Measurements from ENCODE around the gene CDKN2AIPNL. TPM values are rescaled to one million over a fixed set of nuclear protein-coding genes. Genes with fewer than 3 reads are reported as not detected.
"Not testable (repeated sequence)": the region's sequence is repeated elsewhere in the genome, so short reads cannot be mapped to it uniquely, and the experiment has no call there.

The CDKN2AIPNL gene
- total RNA-seq, 1 experiment from 2014 or later = 38.2 TPM

- no peak overlapping the region for H3K9ac ChIP-seq (ENCODE audit: low read length)
- ChIA-PET POLR2A (ENCODE audit: unreplicated experiment) (no interaction called here), CTCF (no interaction called here)
- H3K36me3 ChIP-seq (ENCODE audit: low read depth, low read length) = peaks cover 15% of the 10 kb centered on the region
- no peaks in the 10 kb centered on the region for H3K4me1 ChIP-seq (ENCODE audit: insufficient read depth, low read length)
- no peaks in the 10 kb centered on the region for H3K27me3 ChIP-seq (ENCODE audit: low read length)
- intact Hi-C loops (cut with micrococcal nuclease) = no loop called here
- H4K20me1 ChIP-seq (ENCODE audit: low read length) = no peaks in the 10 kb centered on the region
- no peak overlapping the region for H3K27ac ChIP-seq (ENCODE audit: low read length)
- H3F3A ChIP-seq (ENCODE audit: low read length, unreplicated experiment) = no peaks in the 10 kb centered on the region
- TF ChIP-seq, protein P1, sequence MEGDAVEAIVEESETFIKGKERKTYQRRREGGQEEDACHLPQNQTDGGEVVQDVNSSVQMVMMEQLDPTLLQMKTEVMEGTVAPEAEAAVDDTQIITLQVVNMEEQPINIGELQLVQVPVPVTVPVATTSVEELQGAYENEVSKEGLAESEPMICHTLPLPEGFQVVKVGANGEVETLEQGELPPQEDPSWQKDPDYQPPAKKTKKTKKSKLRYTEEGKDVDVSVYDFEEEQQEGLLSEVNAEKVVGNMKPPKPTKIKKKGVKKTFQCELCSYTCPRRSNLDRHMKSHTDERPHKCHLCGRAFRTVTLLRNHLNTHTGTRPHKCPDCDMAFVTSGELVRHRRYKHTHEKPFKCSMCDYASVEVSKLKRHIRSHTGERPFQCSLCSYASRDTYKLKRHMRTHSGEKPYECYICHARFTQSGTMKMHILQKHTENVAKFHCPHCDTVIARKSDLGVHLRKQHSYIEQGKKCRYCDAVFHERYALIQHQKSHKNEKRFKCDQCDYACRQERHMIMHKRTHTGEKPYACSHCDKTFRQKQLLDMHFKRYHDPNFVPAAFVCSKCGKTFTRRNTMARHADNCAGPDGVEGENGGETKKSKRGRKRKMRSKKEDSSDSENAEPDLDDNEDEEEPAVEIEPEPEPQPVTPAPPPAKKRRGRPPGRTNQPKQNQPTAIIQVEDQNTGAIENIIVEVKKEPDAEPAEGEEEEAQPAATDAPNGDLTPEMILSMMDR (conservative IDR thresholded peaks at IDR 0.05; ENCODE audit: low read depth, low read length) = no peak
- TF ChIP-seq EZH2phosphoT487 (IDR thresholded peaks at IDR 0.05; ENCODE audit: borderline replicate concordance, low read length) = no peak
- no peak for TF ChIP-seq EZH2 (IDR thresholded peaks at IDR 0.05; ENCODE audit: low read length, unreplicated experiment)
- no peaks in the 10 kb centered on the region for H3K9me2 ChIP-seq (replicated peaks; ENCODE audit: low read length)
- no TSS peak for BruUV-seq (replicated peaks)
- ATAC-seq = no peak
- H3K4me3 ChIP-seq (ENCODE audit: low read length) = no peak overlapping the region
- DNase-seq = no peak
- H3K4me2 ChIP-seq (ENCODE audit: low read length) = no peak overlapping the region
- H2AFZ ChIP-seq (ENCODE audit: low read length) = no peak overlapping the region
- no peaks in the 10 kb centered on the region for H3K9me3 ChIP-seq (ENCODE audit: low read length)
- H3K79me2 ChIP-seq (ENCODE audit: low read length) = no peaks in the 10 kb centered on the region
Measured at GRCh38 chr5:134383980-134384697, 27.5 kb downstream of the CDKN2AIPNL start.

GRCh38 chr5:134382204-134382603, 29.5 kb downstream of the CDKN2AIPNL start:
- intact Hi-C loops (cut with micrococcal nuclease); DNase-seq; H3K4me2 ChIP-seq (ENCODE audit: low read length); H3K27me3 ChIP-seq (ENCODE audit: low read length); H3K4me1 ChIP-seq (ENCODE audit: insufficient read depth, low read length); POLR2A ChIA-PET (ENCODE audit: unreplicated experiment); H3K79me2 ChIP-seq (ENCODE audit: low read length); BruUV-seq (replicated peaks); H3F3A ChIP-seq (ENCODE audit: low read length, unreplicated experiment); CTCF ChIA-PET; H3K4me3 ChIP-seq (ENCODE audit: low read length); H3K9ac ChIP-seq (ENCODE audit: low read length); H3K27ac ChIP-seq (ENCODE audit: low read length); H2AFZ ChIP-seq (ENCODE audit: low read length); H3K9me2 ChIP-seq (replicated peaks; ENCODE audit: low read length); H4K20me1 ChIP-seq (ENCODE audit: low read length); H3K9me3 ChIP-seq (ENCODE audit: low read length); ATAC-seq: not testable (repeated sequence)
- peaks cover 15% of the 10 kb centered on the region for H3K36me3 ChIP-seq (ENCODE audit: low read depth, low read length)

GRCh38 chr5:134380346-134380745, 31.3 kb downstream of the CDKN2AIPNL start:
- Histone ChIP-seq H3F3A (ENCODE audit: low read length, unreplicated experiment) (no peaks in the 10 kb centered on the region), H3K36me3 (ENCODE audit: low read depth, low read length) (peaks cover 21% of the 10 kb centered on the region), H4K20me1 (ENCODE audit: low read length) (no peaks in the 10 kb centered on the region), H3K9me3 (ENCODE audit: low read length) (no peaks in the 10 kb centered on the region), H3K4me1 (ENCODE audit: insufficient read depth, low read length) (no peaks in the 10 kb centered on the region), H3K4me2 (ENCODE audit: low read length) (no peak overlapping the region), H3K27ac (ENCODE audit: low read length) (no peak overlapping the region), H3K4me3 (ENCODE audit: low read length) (no peak overlapping the region), H2AFZ (ENCODE audit: low read length) (no peak overlapping the region), H3K79me2 (ENCODE audit: low read length) (peaks cover 17% of the 10 kb centered on the region), H3K9ac (ENCODE audit: low read length) (no peak overlapping the region), H3K27me3 (ENCODE audit: low read length) (no peaks in the 10 kb centered on the region), H3K9me2 (replicated peaks; ENCODE audit: low read length) (no peaks in the 10 kb centered on the region)
- CTCF ChIA-PET = no interaction called here
- BruUV-seq (replicated peaks) = no TSS peak
- POLR2A ChIA-PET (ENCODE audit: unreplicated experiment) = interaction anchor here (0.5 kb wide), 1 partner anchor 24 kb away, joined by 3 read pairs; no protein-coding TSS in a partner anchor
- DNase-seq = no peak
- TF ChIP-seq EZH2 (IDR thresholded peaks at IDR 0.05; ENCODE audit: low read length, unreplicated experiment) = no peak
- no peak for TF ChIP-seq EZH2phosphoT487 (IDR thresholded peaks at IDR 0.05; ENCODE audit: borderline replicate concordance, low read length)
- TF ChIP-seq, protein P1 (conservative IDR thresholded peaks at IDR 0.05; ENCODE audit: low read depth, low read length) = no peak
- ATAC-seq = no peak
- intact Hi-C loops (cut with micrococcal nuclease) = no loop called here

Data from PC-3 (cell line).